A549 (cell line): ENCODE measurements around the gene NAV3.

Experiments
- EP300 ChIP-seq, 2 experiments: fragments of >200 bp; sonication (Bioruptor Twin); formaldehyde crosslinking; IDR thresholded peaks; 2 replicates in 1 of 2; 3 replicates in 1 of 2; pipeline ENCODE4 v1.6.1; 2016 to 2017
- MAFK ChIP-seq: fragments of 450-650 bp; IDR thresholded peaks from 2 replicates; pipeline ENCODE4 v1.6.1; 2014; ENCODE audit not compliant: partially characterized antibody
- POLR2A ChIP-seq: IDR thresholded peaks from 2 replicates; pipeline ENCODE4 v1.6.1; 2012; ENCODE audit warnings: mild to moderate bottlenecking, low read length
- SREBF2 ChIP-seq: fragments of 450-650 bp; IDR thresholded peaks from 2 replicates; pipeline ENCODE4 v1.6.1; 2014; ENCODE audit warnings: mild to moderate bottlenecking, moderate library complexity
- TF ChIP-seq, protein P1 (sequence below): fragments of >200 bp; sonication (Bioruptor Twin); formaldehyde crosslinking; IDR thresholded peaks from 3 replicates; pipeline ENCODE4 v1.5.1; 2016
- TF ChIP-seq, protein P2 (sequence below): IDR thresholded peaks from 2 replicates; pipeline ENCODE4 v1.6.1; 2012
- TF ChIP-seq, protein P3 (sequence below): fragments of 200-600 bp; sonication (generic); IDR thresholded peaks from 2 replicates; pipeline ENCODE4 v1.6.1; 2016; ENCODE audit warnings: antibody characterized with exemption, mild to moderate bottlenecking, moderate library complexity

DNA sequence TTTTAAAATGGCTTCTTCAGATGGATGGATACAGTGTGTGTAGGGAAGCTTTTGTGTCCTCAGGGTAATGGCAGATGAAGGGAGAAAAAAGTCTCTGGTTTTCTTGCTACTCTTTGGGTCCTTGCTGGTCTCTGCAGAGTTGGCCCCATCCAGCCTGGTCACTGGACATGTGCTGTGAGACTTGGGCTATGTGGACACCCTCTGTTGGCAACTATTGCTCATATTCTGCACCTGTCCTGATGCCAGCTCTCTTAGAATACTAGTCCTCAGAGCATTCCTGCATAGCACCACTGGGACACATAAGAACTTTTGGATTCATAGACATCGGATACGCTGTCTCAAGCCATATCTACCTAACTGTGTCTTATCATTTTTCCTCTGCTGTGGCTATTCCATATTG, 20.0 kb downstream of the NAV3 start:
- TF ChIP-seq EP300 (IDR thresholded peaks at IDR 0.05): no peak
- TF ChIP-seq, protein P1, sequence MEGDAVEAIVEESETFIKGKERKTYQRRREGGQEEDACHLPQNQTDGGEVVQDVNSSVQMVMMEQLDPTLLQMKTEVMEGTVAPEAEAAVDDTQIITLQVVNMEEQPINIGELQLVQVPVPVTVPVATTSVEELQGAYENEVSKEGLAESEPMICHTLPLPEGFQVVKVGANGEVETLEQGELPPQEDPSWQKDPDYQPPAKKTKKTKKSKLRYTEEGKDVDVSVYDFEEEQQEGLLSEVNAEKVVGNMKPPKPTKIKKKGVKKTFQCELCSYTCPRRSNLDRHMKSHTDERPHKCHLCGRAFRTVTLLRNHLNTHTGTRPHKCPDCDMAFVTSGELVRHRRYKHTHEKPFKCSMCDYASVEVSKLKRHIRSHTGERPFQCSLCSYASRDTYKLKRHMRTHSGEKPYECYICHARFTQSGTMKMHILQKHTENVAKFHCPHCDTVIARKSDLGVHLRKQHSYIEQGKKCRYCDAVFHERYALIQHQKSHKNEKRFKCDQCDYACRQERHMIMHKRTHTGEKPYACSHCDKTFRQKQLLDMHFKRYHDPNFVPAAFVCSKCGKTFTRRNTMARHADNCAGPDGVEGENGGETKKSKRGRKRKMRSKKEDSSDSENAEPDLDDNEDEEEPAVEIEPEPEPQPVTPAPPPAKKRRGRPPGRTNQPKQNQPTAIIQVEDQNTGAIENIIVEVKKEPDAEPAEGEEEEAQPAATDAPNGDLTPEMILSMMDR: no peak
- TF ChIP-seq SREBF2: no peak
- TF ChIP-seq MAFK: no peak
- TF ChIP-seq, protein P2, sequence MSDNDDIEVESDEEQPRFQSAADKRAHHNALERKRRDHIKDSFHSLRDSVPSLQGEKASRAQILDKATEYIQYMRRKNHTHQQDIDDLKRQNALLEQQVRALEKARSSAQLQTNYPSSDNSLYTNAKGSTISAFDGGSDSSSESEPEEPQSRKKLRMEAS: no peak
- no peak for TF ChIP-seq POLR2A
- TF ChIP-seq, protein P3, sequence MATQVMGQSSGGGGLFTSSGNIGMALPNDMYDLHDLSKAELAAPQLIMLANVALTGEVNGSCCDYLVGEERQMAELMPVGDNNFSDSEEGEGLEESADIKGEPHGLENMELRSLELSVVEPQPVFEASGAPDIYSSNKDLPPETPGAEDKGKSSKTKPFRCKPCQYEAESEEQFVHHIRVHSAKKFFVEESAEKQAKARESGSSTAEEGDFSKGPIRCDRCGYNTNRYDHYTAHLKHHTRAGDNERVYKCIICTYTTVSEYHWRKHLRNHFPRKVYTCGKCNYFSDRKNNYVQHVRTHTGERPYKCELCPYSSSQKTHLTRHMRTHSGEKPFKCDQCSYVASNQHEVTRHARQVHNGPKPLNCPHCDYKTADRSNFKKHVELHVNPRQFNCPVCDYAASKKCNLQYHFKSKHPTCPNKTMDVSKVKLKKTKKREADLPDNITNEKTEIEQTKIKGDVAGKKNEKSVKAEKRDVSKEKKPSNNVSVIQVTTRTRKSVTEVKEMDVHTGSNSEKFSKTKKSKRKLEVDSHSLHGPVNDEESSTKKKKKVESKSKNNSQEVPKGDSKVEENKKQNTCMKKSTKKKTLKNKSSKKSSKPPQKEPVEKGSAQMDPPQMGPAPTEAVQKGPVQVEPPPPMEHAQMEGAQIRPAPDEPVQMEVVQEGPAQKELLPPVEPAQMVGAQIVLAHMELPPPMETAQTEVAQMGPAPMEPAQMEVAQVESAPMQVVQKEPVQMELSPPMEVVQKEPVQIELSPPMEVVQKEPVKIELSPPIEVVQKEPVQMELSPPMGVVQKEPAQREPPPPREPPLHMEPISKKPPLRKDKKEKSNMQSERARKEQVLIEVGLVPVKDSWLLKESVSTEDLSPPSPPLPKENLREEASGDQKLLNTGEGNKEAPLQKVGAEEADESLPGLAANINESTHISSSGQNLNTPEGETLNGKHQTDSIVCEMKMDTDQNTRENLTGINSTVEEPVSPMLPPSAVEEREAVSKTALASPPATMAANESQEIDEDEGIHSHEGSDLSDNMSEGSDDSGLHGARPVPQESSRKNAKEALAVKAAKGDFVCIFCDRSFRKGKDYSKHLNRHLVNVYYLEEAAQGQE: no peak
